ENCODE results near the gene WDFY1.
"Not testable (repeated sequence)": the region's sequence is repeated elsewhere in the genome, so short reads cannot be mapped to it uniquely, and the experiment has no call there.

Gene WDFY1

DNA sequence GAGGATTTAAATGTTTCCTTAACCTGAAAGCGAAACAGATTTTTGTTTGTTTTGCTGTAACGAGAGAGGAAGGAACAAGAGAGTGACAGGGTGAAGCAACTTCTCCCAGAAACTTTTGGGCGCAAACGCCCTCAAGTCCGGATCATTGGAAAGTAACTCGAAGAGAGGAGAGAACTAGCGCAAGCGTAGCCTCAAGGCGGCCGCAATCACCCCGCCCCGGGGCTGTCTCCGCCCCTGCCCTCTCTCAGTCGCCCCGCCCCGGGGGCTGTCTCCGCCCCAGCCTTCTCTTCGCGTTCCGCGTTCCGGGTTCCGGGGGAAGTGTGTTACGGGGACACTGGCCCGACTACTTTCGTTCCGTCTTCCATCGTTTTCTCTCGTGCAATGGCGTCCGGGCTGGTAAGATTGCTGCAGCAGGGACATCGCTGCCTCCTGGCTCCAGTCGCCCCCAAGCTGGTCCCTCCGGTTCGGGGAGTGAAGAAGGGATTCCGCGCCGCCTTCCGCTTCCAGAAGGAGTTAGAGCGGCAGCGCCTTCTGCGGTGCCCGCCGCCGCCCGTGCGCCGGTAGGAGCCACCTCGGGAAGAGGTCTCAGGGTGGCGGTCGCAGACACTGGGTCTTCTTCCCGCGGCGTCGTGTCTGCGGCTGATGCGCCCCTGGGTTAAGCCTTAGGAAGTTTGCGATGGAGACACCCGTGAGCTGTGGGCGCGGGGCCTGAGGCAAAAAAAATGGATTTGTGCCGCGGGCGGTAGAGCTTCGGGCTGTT is 12.1 kb upstream of the WDFY1 start, which contains the start of gene MRPL44:
MRPL44 (plus strand) TSS at position 372 of the 760 bp plus-strand sequence; CDS start at position 382, 10 bp downstream.
- peak; percentile 94 to 95 (median 94) for DNase-seq

DNA sequence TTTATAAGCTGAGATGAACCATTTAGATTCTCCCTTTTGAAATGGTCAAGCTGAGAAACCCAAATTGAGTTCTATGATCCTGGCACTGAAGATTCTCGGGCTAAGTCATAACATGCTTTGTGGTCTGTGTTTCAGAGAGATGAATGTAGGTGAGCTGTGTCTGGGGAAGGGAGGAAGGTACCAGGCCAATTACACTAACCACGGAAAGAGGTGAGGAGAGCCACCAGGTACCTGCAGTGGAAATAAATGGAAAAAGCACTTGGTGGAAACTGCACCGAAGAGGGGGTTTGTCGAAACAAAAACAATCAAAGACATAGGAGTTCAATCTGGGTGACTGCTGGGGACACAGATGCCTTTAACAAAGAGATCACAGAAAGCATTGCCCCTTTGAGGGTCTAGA is 11.2 kb upstream of the WDFY1 start:
- no peak for DNase-seq

DNA sequence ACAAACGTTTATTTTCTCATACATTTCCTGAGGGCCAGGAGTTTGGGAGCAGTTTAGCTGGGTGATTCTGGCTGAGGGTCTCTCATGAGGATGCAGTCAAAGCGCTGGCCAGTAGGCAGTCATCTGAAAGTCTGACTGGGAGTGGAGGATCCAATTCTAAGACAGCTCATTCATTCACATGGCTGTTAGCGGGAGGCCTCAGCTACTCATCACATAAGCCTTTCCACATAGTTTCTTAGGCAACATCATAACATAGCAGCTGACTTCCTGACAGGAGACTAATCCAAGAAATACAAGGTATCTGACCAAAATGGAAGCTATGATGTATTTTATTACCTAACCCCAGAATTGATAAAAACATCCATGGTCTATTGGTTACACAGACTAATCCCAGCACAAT is 9.3 kb upstream of the WDFY1 start:
- no peak for DNase-seq

DNA sequence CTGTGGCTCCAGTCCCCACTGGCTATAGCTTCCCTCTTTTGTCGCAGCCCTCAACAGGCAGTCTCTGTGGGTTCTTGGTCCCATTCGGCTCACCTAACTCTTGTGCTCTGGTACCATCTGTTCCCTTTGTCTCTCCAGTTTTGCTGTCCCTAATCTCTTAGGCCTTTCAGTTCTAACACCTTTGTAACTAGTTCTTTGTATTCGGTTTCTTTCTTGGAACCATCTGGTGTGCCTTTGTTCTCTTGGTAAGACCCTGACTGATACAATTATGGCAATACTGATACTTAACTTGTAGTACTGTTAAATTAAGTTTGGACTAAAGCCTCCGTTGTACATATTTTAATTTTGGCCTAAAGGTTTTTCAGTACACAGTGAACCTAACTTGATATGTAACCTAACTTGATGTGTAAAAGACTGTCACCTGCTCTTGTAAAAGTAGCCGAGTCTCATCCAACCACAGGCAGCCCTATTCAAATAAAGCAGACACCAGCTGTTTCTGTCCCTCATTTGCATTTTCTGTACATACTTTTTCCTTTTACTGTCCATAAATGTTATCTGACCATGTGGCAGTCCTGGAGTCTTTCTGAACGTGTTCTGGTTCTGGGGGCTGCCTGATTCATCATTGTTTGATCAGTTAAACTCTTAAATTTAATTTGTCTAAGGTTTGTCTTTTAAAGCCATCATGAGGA is 7.3 kb upstream of the WDFY1 start:
- DNase-seq: no peak

DNA sequence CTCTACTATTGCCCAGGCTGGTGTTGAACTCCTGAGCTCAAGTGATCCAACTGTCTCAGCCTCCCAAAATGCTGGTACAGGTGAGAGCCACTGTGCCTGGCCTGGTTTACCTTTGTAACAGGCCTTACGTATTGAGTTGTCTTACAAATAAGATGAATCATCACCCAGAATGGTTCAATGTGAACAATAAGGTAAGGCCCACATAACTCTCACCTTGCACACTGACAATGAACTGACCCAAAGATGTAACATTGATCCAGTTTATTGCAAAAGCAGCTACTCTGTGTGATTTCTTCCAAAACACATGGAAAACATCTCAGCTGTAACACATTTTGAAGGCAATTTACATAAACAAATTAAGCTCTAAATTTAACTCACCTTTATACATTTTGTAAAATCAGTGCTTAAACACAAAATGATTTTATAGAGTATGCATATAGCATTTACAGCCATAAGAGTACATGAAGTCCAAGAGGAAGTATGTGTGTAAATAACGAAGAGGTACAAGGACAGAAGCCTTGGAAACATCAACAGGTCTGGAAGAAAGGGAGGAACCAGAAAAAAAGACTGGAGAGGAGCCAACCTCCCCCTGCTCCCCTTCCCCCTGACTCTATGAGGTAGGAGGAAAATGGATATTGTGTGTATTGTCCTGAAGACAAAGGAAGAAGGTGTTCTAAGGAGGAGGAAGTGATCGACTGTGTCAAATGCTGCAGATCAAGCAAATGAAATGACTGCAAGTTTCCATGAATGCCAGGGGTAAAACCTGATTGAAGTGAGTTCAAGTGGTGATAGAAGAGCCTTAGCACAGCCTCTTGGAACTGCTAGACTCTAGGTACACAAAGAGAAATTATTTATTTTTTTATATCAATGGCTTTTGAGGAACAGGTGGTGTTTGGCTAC is 5.6 kb upstream of the WDFY1 start:
- DNase-seq: no peak

DNA sequence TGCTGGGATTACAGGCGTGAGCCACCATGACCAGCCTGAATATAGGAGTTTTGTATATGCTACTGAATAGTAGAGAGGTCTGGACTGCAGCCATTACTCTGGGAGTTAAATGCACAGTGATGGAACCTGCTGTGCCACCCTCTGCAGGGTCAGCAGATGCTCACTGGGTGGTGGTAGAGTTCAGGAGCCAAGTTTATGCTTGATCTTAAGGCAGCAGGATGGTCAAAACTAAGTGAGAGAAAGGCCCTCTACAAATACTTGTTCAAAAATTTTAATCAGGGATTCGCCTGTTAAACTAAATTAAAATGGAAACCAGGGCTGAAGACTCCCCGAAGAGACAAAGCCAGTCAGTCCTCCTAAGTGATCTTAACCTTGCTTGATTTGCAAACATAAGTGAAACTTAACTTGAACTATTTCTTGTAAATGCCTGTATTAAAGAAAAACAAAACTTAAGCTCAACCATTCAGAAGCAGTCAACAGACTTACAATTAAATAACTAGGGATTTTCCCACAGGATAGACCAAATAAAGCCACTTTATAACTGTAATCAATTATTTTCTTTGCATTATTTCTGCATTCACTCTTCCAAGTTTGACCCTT is 4.2 kb upstream of the WDFY1 start:
- DNase-seq: no peak

DNA sequence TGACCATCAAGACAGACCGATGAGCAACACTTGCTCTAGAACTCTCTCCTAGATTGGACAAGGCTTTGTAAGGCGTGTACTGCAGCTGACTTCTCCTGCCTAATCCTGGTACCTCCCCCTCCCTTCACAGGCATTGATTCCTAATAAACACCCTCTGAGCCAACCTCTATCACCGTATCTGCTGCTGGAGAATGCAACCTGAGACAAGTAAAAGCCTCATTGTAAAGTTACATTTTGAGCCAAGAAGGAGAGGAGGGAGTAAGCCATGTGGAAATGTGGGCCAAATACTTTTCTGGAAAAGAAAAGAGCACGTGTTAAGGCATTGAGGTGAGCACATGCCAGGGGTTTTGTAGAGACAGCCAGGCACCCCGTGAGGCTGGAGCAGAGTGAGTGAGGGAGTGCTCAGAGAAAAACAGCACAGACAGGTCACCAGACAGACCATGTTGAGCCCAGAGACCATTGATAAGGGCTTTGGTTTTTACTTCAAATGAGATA is 2.6 kb upstream of the WDFY1 start:
- no peak for DNase-seq

DNA sequence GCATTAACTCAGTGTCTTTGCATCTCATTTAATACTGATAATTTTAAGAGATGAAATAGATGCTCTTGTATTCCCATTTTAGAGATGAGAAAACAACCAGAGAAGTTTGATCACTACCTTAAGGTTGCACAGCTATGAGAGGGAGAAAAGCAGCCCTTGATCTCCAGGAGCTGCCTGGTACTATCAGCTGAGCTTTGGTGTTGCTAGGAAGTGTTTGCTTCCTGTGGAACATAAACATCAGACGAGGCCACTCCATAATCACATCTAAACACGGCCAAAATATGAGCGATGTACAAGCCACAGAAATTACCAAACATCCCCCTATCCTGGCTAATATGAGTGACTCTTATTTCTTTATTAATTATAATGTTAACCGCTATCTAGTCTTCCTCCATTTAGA is 620 bp upstream of the WDFY1 start:
- no peak for DNase-seq

DNA sequence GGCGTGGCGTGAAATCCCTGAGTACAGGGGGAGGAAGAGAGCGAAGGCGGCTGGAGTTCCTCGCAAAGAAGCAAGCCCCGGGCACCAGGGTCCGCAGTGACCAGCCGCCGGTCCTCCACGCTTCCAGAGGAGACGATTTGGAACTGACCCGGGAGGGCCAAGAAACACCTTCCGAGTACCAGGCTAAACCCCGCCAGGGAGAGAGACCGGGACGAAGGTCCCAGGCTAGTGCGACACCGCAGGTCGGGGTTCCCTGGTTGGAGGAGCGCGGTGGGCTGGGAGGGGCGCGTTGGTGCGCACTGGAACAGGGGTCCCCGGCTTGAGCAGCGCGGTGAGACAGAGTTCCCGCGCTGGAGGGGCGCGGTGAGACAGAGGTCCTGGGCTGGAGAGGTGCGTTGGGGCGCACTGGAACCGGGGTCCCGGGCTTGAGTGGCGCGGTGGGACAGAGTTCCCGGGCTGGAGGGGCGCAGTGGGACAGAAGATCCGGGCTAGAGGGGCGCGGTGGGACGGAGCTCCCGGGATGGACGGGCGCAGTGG is 901 bp downstream of the WDFY1 start:
- peak in 1 of 4 experiments; percentile 16 for DNase-seq

DNA sequence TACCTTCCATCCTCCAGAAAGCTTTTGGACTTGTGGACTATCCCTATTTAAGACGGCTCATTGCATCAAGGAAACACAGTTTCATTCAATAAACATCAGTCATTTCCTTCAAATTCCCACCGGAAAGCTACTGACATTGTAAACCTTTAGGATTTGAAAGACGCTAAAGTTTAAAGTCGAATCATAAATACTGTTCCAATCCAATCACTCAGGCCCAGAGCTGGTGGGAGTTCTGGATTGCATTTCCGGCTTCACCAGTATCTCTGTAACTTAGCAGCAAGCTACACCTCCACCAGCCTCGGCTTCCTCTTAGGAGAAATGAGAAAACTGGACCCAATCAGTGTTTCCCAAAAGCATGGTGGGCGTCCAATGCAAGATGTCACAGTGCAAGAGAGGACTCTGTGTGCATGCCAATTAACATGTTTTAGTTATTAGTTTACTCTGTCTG is 1.6 kb downstream of the WDFY1 start:
- DNase-seq: no peak

DNA sequence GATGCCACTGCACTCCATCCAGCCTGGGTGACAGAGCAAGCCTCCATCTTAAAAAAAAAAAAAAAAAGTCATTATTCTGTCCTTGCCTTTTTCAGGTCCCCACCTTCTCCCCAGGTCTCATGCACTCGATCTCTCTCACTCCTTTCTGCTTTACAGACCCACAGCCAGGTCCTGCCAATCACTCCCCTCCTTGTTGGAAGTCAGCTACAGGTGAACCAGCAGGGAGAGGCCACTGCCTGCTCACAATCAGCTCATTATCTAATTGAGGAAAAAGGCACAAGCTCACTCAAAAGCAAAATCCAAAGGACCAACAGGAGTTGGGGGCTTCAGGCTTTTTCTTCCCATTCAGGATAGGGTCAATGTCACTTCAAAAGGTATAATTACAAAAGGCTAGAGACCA is 2.0 kb downstream of the WDFY1 start:
- DNase-seq: no peak

DNA sequence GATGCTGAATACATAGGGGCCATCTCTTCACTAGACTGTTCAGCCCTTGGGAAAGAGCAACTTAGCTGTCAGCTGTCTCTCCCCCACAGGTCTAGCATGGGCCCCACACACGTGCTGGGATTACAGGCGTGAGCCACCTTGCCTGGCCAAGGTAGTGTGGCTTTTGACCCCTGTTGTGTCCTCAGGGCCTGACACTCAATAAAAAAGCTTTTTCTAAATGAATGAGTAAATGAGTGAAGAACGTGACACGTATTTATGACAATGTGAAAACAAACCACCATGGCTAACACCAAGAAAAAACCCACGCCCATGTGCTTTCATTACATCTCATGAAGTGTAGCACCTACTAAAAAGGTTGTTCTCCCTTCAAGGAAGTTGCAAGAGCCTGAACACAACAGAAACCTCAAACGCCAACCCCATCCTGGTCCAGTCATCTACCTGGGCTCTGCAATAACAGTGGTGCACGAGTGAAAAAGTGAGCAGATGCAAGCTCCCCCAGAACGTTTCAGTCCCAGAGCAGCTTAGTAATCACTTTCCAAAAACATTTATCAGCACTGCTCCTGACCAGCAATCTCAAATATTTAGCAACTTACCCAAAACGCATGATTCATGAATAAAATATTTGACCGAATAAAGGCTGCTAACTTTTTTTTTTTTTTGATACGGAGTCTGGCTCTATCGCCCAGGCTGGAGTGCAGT is 3.4 kb downstream of the WDFY1 start:
- peak in 2 of 4 experiments; percentile 31 to 39 for DNase-seq

DNA sequence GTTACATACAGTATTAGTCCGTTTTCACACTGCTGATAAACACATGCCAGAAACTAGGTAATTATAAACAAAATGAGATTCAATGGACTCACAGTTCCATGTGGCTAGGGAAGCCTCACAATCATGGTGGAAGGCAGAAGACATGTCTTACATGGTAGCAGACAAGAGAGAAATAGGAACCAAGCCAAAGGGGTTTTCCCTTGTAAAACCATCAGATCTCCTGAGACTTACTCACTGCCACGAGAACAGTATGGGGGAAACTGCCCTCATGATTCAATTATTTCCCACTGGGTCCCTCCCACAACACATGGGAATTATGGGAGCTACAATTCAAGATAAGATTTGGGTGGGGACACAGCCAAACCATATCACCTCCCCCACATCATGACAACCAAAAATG is 5.7 kb downstream of the WDFY1 start:
- not testable (repeated sequence) for DNase-seq

DNA sequence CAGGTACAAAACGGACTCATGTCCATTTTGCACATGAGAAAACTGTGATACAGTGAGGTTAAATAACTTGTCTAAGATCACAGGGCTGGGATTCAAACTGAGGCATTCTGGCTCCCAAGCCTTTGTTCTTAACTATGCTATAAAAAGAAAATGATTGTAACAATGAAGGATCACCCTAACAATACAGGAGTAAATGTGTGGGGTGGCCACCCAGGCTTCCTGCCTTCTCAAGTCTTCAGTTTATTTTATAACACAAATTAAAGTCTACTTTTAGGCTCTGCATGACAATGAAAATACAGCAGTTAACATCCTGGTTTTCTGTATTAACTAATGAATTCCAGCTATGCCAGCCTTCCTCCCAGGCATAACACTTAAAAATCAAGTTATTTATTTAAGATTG is 7.6 kb downstream of the WDFY1 start:
- DNase-seq: no peak

DNA sequence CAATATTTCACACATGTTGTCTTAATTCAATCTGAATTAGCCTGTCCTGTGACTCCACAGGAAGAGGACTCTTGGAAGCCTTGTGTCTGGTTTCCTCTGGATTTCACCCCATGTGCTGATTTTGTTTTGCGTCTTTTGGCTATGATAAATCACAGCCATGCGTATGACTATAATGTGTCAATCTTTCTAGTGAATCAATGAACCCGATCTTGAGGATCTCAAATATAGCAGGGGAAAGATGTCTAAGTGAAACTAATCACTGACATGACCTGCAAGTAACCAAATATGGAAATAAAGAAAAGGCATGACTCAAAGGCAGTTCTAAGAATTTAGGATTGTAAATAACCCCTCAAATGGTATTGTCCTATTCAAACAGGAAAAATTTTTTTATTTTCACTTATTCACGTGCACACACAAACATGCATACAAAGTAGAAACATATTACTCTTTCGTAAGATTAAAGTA is 8.2 kb downstream of the WDFY1 start:
- DNase-seq: no peak

DNA sequence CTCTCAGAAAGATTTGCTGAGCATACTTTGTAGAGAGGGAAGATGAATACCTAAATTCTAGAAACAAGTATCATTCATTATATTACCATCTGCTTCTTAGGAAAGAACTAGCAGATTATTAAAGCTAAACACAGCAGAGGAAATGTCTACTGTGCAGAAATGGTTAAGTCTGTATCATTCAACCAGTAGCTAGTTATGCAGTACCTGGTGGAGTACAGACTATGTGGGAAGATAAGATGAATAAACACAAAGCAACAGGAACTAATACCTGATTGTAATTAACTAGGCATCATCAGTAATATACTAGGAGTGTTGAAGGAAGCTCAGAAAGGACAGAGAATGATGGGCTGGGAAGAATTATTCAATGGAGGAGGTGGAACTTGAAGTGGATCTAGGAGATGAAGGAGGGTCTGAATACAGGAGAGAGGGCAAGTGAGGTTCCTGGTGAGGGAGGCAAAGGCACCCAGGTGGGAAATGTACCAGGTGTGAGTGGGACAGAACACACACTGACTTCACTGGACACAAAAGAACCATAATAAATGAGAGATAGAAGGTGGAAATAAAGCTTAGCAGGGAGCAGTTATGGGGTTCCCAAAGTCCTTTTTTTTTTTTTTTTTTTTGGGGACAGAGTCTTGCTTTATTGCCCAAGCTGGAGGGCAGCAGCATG is 9.5 kb downstream of the WDFY1 start:
- no peak for DNase-seq

DNA sequence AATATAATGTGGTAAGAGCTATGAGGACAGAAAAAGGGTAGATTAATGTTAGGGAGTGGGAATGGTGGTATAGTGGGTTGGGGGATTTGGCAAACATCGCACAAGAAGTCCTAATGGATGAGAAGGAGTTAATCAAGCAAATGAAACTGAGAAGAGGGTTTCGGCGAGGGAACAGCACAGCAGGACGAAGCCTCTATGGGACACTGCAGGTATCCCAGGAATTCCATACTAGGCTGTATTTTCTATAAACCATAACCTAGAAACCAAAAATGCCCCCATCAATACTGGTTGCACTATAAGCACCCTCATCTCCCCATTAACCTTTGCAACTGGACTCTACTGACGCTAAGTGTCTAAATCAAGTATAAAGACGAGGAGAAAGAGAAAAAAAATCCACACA is 10.3 kb downstream of the WDFY1 start:
- DNase-seq: no peak

DNA sequence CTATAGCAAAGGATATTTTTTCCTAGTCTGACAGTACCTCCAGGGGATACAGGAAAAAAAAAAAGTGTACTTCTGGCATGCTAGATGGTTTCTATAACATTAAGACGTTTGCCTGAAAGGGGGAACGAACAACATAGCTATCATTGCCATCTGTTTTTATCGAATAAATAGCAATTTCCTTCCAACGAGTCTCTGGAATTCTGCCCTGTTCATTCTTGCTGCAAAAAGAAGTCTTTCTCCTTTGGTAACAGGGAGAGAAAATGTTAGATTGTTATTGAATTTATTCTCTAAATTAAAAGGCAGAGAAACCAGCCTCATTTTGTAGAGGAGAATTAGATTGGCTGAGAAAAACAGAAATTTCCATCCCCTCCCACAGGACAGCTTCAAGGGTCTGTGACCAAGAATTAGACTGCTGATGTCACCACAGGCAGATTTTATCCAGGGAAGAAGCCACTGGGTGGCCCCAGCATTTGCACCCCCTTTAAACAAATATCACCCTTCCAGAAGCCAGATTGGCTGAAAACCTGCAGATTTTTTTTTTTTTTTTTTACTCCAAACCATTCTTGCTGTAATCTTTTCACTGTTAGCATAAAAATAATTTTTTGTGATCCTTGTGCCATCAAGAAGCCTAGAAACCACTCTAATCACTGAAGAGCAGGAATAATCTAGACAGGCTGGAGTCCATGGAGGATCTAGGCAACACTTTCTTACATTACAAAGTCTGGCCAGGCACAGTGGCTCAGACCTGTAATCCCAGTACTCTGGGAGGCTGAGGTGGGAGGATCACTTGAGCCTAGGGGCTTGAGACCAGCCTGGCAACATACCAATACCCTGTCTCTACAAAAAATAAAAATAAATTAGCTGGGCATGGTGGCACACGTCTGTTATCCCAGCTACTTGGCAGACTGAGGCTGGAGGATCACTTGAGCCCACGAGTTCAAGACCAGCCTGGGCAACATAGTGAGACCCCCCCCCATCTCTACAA is 12.0 kb downstream of the WDFY1 start:
- DNase-seq: no peak

DNA sequence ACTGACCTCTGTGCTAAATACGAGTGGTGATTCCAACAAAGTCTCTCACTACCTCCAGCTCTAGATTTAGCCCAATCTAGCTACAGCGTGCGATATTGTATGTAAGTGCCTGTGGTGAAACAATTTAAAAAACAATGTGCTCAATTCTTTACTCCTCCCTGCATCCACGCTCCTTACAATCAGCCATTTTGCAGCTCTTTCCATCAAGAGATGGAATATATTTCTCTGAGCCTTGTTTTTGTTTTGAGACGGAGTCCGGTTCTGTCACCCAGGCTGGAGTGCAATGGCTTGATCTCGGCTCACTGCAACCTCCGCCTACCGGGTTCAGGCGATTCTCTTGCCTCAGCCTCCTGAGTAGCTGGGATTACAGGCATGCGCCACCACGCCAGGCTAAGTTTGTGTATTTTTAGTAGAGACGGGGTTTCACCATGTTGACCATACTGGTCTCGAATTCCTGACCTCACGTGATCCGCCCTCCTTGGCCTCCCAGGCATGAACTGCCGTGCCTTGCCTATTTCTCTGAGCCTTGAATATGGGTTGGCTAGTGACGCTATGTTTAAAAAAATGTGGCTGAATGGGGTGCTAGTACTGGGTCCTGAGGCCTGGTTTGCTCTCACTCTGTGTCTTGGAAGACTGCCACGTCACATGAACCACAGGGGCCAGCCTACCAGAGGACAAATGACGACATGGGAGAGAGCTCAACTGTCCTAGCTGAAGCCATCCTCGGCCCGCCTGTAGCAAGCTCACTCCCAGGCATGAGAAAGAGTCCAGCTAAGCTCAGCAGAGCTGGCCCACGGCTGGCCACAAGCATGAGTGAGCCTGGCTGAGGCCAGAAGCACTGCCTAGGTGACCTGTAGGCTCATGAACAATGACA is 14.8 kb downstream of the WDFY1 start:
- DNase-seq: no peak
